Measurements from ENCODE around the gene ZDHHC18. TPM values are rescaled to one million over a fixed set of nuclear protein-coding genes. Genes with fewer than 3 reads are reported as not detected.
A peak's percentile ranks its signal among the peaks of the same experiment; 100 is the strongest.

Gene ZDHHC18
- total RNA-seq, 1 donor from 2014 or later = 30.3 TPM

GRCh38 chr1:26824731-26825130 is 1.8 kb upstream of the ZDHHC18 start:
- peaks cover 8% of the 10 kb centered on the region for H3K36me3 Mint-ChIP-seq (ENCODE audit: low read depth)
- H3K4me3 Mint-ChIP-seq = no peak overlapping the region
- no peaks in the 10 kb centered on the region for H3K9me3 Mint-ChIP-seq
- TF ChIP-seq CTCF (IDR thresholded peaks at IDR 0.05) = no peak
- no peaks in the 10 kb centered on the region for H3K27me3 Mint-ChIP-seq
- intact Hi-C loops (cut with micrococcal nuclease) = no loop called here
- ChIA-PET CTCF (interaction anchor here (1.1 to 1.8 kb wide), 2 partner anchors 15 to 34 kb away, joined by 4 to 5 read pairs; no protein-coding TSS in a partner anchor), POLR2A (no interaction called here)
- peaks cover 57% of the 10 kb centered on the region for H3K4me1 Mint-ChIP-seq
- H3K27ac Mint-ChIP-seq = no peak overlapping the region
- no peak for DNase-seq
- no peak for ATAC-seq (ENCODE audit: low read depth)

GRCh38 chr1:26827106-26827604 is 667 bp downstream of the ZDHHC18 start:
- DNase-seq = no peak
- TF ChIP-seq CTCF (IDR thresholded peaks at IDR 0.05) = no peak
- no peaks in the 10 kb centered on the region for H3K27me3 Mint-ChIP-seq
- no peak for ATAC-seq (ENCODE audit: low read depth)
- H3K27ac Mint-ChIP-seq = peak overlapping the region; percentile 80
- ChIA-PET CTCF (interaction anchor here (1.3 kb wide), 1 partner anchor 17 kb away, joined by 4 read pairs; no protein-coding TSS in a partner anchor), POLR2A (interaction anchor here (1.0 kb wide), 1 partner anchor 38 kb away, joined by 3 read pairs; no protein-coding TSS in a partner anchor)
- H3K4me1 Mint-ChIP-seq = peaks cover 52% of the 10 kb centered on the region
- no peaks in the 10 kb centered on the region for H3K9me3 Mint-ChIP-seq
- intact Hi-C loops (cut with micrococcal nuclease) = no loop called here
- peaks cover 19% of the 10 kb centered on the region for H3K36me3 Mint-ChIP-seq (ENCODE audit: low read depth)
- peak overlapping the region; percentile 86 for H3K4me3 Mint-ChIP-seq

DNA sequence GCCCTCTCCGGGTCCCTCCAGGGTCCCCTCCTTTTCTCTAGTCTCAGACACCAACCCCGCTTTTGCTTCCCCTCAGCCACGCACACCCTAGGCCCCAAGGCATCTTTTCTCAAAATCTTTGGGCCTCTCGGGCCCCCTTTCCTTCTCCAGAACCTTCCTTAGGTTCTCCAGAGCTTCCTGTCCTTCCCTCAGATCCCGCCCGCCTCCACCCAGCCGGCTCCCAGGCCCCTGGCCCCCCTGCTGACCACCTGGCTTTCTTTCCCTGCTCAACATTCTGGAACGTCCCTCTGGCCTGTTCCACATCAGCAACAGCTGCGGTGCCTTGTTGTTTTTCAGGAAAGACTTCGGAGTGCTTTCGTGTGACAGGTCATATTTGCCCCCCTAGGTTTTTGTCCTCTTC is 1.2 kb downstream of the ZDHHC18 start:
- Mint-ChIP-seq H3K36me3 (ENCODE audit: low read depth) (peaks cover 24% of the 10 kb centered on the region), H3K4me3 (peak overlapping the region; percentile 86), H3K4me1 (peaks cover 55% of the 10 kb centered on the region), H3K27me3 (no peaks in the 10 kb centered on the region), H3K27ac (peak overlapping the region; percentile 80), H3K9me3 (no peaks in the 10 kb centered on the region)
- intact Hi-C loops (cut with micrococcal nuclease) = loop anchor here (1.0 kb wide), 1 partner anchor 12 kb away; no protein-coding TSS in a partner anchor
- ATAC-seq (ENCODE audit: low read depth) (no peak), DNase-seq (no peak)
- TF ChIP-seq CTCF (IDR thresholded peaks at IDR 0.05) = no peak
- ChIA-PET POLR2A (interaction anchor here (1.3 to 1.8 kb wide), 2 partner anchors 8 to 11 kb away, joined by 4 to 10 read pairs; no protein-coding TSS in a partner anchor), CTCF (interaction anchor here (1.3 kb wide), 1 partner anchor 18 kb away, joined by 4 read pairs; no protein-coding TSS in a partner anchor)

GRCh38 chr1:26828411-26828991 is 2.0 kb downstream of the ZDHHC18 start:
- no peak for ATAC-seq (ENCODE audit: low read depth)
- ChIA-PET CTCF (interaction anchor here (0.6 to 1.3 kb wide), 3 partner anchors 19 to 59 kb away, joined by 3 to 4 read pairs (median 3); no protein-coding TSS in a partner anchor), POLR2A (interaction anchor here (0.7 to 1.8 kb wide), 6 partner anchors 9 to 286 kb away, joined by 3 to 10 read pairs (median 4); partner anchors contain the start of gene GPATCH3)
- peaks cover 57% of the 10 kb centered on the region for H3K4me1 Mint-ChIP-seq
- H3K27me3 Mint-ChIP-seq = no peaks in the 10 kb centered on the region
- intact Hi-C loops (cut with micrococcal nuclease) = loop anchor here (1.0 kb wide), 1 partner anchor 11 kb away; no protein-coding TSS in a partner anchor
- TF ChIP-seq CTCF (IDR thresholded peaks at IDR 0.05) = no peak
- peak overlapping the region; percentile 86 for H3K4me3 Mint-ChIP-seq
- peak overlapping the region; percentile 80 for H3K27ac Mint-ChIP-seq
- H3K36me3 Mint-ChIP-seq (ENCODE audit: low read depth) = peaks cover 28% of the 10 kb centered on the region
- no peak for DNase-seq
- no peaks in the 10 kb centered on the region for H3K9me3 Mint-ChIP-seq
